GM19324 (cell line): Measurements from ENCODE around the gene SLC35E2B.

Experiments used
- ATAC-seq: cut with Tn5 transposase; IDR thresholded peaks from one replicate; pipeline ENCODE4 v1.9.1; 2021; ENCODE audit warnings: mild to moderate bottlenecking, moderate library complexity; ENCODE audit not compliant: unreplicated experiment, low FRiP score

Gene SLC35E2B

GRCh38 chr1:1615256-1616044 is 77.1 kb downstream of the SLC35E2B start, which contains the start of gene MIB2:
Gene MIB2, plus strand, starts transcription at chr1:1615500. Its CDS starts 7,953 bp downstream, at chr1:1623453.
- ATAC-seq, result peak; percentile 87

GRCh38 chr1:1614954-1615255 is 77.7 kb downstream of the SLC35E2B start:
- ATAC-seq, result no peak

- no peak for ATAC-seq
These were observed 78.2 kb downstream of the SLC35E2B start for GRCh38 chr1:1614204-1614953.

- no peak for ATAC-seq
These were observed 79.0 kb downstream of the SLC35E2B start for GRCh38 chr1:1613509-1614082.

- ATAC-seq, result no peak
These were observed 80.5 kb downstream of the SLC35E2B start for GRCh38 chr1:1612104-1612400.

- ATAC-seq, result no peak
These were observed 81.8 kb downstream of the SLC35E2B start for GRCh38 chr1:1610796-1611195.

- ATAC-seq, result no peak
These were observed 82.6 kb downstream of the SLC35E2B start for GRCh38 chr1:1609822-1610485.
